Stimulated activated CD4-positive, alpha-beta T cell treated with anti-CD3 and anti-CD28 coated beads, Interleukin-15, amount 100 ng/mL, for 1 hour (primary cell): Measurements from ENCODE around the gene LRP1B.
"Not testable (repeated sequence)": the region's sequence is repeated elsewhere in the genome, so short reads cannot be mapped to it uniquely, and the experiment has no call there.

Experiments
- DNase-seq, 2 donors: peaks; one replicate each; pipeline ENCODE4 v3.0.0-alpha.2; 2020; ENCODE audit warnings: low read depth in 1 of 2, low spot score in 1 of 2

Gene LRP1B

DNA sequence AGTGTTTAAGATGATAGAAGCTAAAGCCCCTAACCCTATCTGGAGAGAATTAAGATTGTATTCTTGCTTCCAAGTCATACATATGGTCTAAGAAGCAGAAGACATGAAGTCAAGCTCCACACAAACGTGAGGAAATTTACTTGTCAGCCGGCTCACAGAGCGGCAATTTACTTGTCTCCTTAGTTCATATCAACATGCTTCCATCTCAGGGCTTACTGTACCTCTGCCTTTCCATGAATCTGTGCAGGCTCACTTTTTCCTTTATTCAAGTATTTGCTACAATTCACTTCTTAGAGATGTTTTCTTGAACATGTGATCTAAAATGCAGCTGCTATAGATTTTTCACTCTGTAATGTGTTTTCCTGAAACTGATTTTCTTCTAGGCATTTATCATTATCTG, 1386.4 kb downstream of the LRP1B start:
- no peak for DNase-seq

DNA sequence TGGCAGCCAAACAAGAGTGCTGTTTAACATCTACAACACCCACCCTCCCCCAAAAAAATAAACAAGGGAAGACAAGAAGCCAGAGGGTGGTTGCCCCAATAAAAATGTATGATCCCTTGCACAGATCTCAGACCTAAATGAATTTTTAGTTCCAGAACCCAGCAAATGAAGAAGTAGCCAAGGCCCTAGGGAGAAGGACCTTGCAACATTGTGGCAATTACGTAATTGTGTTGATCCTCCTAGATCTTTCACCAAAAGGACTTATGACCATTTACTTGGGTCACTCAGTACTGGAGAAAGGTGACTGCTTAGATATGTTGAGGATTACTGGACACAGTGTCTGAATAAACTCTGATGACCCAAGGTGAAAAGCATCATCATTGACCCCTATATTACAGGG, 1393.8 kb downstream of the LRP1B start:
- no peak for DNase-seq

DNA sequence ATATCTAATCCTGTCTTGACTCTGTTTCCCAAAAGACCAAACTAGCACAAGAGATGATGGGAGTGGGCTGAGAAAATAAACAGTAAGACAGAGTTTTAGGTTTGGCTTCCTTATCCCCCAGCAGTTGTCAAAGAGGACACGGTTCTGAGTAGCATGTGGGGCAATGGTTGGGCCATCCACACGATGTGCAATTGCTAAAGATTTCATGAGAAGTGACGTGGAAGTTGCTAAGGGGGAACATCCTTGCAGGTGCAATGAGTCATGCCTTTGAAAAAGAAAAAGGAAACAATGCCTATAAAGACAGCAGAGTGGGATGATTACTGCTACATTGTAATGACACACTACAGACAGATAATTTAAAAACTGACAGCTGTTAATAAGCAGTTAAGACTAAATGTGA, 1395.8 kb downstream of the LRP1B start:
- DNase-seq = no peak

DNA sequence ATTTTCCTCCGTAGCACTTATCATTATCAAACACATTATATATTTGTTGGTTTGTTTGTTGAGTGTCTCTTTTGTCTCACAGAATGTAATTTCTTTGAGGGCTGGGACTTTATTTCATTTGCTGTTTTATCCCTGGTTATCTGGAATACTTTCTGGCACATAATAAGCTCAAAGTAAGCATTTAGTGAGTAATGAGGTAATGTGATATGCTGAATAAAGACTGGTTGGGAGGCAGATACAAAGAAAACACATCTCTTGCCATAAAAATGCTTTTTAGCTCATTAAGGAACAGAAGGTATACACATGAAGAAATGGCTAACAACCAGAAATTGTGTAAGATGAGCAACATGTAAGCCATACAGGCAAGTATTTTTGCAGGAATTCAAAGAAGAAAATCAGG, 1411.8 kb downstream of the LRP1B start:
- no peak for DNase-seq

DNA sequence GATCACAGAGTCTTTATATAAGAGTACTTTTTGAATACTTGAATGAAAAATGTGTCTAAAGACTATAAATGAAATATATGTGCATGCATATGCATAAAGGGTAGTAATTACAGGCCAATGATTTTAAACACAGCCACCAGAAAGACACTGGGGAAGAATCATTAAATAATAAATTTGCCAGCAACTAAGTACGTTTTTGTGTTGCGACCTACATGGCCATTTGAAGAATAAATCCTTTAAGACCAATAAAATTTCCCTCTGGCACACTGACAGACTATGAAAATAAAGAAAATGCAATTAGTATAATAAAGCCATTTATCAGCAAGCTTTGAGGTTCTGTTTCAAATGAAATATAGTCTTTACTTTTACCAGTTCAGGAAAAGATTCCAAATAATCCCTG, 1413.3 kb downstream of the LRP1B start:
- no peak for DNase-seq

DNA sequence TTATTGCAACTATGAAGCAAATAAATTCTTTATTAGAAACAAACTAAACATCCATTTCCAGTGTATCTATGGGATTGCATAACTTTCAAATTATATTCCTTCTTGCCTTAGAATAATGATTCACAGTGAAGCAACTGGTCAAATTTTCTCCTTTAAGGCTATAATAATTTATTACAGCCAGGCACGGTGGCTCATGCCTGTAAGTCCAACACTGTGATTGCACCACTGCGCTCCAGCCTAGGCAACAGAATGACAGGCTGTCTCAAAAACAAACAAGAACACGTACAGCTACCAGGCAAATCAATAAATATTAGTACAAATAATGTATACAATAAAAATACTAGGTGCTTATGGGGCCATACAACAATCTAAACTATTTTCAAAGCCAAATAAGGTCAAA, 1416.2 kb downstream of the LRP1B start:
- no peak for DNase-seq

DNA sequence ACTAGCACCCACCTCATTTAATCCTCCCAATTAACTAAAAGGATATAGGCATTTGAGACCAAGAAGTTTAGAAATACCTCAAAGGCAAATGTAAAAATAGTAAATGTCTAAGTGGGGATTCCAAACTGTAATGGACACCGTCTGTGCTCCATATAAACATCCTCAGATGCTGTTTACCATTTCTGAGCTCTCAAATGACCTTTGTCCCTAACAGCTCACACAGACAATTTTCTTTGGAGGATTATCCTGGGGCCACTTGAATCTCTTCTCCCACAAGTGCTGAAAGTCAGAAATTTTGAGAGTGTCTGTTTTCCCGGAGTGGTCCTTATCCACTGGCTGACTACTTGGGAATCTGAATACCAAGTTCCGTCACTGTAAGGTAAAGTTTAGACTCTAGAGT, 1418.9 kb downstream of the LRP1B start:
- no peak for DNase-seq

DNA sequence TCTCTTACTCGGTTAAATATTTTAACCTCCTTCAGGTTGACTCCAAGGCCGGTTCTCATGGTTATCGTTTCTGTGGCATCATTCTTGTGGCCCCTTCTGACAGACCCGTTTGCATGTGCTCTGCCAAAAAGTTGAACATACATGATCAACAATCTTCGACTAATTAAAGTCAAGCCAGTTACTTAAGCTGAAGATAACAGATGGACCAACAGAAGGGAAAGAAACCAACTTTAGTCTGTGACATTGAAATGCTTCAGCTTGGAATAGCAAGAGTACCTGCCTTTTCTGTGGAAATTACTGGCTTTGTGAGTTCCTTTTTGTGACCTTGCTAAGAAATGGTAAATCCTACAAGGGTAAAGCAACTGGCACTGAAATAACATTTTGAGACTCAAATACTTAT, 1429.1 kb downstream of the LRP1B start:
- DNase-seq = no peak

DNA sequence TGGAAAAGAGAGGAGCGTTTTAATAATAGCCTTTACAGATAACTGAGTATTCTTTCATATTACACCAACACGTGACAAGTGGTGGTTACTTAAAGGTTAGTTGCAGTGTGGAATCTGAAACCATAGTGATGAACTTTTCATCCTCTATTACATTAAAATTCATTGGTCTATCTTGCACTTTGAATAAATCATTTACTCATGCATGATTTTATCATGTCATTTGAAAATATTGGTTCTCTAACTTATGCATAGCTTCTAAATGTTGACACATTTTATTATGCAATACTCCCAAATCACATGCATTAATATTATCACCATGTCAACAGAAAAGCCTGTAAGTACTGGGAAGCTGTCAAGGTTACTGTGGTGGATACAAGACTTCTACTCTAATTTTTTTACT, 1432.2 kb downstream of the LRP1B start:
- no peak for DNase-seq

DNA sequence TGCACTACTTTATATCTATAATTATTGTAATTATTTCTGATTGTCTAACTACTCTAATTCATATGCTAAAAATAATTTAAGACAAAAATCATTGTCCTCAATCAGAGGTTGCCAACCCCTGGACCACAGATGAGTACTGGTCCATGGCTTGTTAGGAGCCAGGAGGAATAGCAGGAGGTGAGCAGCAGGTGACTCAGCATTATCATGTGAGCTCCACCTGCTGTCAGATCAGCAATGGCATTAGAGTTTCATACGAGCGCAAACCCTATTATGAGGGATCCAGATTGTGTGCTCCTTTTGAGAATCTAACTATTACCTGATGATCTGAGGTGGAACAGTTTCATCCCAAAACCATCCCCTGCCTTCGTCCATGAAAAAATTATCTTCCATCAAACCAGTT, 1434.4 kb downstream of the LRP1B start:
- no peak for DNase-seq

DNA sequence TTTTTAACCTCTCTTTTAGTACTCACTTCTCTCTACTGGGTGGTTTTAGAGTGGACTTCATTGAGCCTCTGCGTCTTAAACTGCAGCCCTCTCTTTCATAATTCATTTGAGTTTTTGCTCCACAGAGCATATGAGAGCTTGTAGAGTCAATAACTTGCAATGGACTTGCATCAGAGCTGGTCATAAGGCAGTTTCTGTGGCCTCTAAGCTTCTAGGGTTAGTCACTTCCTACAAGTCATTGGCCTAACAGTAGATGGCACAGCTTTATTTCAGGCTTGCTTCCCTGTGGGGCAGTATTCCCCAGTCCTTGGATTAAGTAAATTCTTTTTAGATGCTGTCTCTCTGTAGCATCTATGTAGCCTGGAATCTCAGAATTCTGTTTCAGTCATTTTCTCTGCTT, 1435.7 kb downstream of the LRP1B start:
- DNase-seq = no peak

DNA sequence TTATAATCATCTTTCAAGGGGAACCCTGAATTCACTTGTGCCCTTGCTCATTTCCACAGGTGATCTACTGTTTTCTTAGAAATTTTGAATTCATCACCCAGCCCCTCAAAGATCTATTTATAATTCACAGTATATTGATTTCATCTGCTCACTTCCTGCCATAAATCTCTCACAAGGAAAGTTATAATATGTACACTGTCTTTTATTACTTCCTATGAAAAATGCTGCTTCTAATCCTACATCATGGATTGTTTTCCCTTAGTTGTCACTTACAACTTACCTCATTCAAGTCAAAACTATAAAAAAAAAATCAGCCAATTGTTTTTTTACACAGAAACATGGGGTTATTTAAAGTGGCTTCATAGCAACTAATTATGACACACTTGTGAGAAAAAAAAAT, 1443.0 kb downstream of the LRP1B start:
- no peak for DNase-seq

DNA sequence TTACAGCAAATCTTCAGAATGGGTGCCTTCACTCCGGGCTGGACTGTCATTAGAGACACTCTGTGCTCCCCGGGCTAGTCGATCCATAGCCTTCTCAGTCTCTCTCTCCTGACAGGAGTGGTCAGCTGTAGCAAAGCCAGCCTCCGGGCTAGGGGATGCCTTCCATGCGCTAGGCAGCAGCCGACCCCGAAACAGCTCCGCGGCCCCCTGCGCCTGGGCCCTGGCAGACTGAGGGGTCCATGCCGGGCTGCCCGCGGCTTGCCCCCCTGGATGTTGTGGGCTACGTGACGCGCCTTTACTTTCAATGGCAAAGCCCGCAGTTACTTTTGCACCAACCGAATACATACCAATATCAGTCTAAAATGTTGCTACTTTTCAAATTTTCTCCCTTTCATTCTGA, 1447.2 kb downstream of the LRP1B start:
- DNase-seq = no peak

DNA sequence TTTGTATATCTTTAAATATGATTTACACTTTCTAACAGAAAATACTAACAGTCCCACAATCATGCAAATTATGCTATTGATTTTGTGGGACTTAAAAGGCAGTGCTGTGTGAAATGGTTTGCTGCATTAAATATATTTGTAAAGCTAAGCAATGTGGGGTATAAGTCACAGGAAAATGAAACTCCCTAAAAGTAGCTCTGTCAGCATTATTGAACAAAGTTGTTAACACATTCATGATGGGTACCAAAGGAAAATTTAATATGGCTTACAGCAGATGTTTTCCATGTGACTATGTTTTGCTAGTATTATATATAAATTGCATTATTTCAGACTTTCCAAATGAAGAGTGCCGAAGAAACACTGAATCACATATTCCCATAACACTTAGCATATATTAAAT, 1450.0 kb downstream of the LRP1B start:
- DNase-seq = no peak

DNA sequence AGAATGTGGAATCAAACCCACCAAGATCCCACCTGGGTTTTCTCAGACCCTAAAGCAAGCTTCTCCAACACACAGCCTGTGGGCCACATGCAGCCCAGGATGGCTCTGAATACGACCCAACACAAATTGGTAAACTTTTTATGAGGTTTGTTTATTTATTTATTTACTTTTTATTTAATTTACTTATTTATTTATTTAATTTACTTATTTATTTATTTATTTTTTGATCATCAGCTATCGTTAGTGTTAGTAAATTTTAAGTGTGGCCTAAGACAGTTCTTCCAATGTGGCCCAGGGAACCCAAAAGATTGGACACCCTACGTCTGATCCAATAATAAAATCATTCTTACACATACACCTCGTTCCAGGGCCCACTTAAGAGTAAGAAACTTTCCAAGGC, 1451.1 kb downstream of the LRP1B start:
- DNase-seq = no peak

DNA sequence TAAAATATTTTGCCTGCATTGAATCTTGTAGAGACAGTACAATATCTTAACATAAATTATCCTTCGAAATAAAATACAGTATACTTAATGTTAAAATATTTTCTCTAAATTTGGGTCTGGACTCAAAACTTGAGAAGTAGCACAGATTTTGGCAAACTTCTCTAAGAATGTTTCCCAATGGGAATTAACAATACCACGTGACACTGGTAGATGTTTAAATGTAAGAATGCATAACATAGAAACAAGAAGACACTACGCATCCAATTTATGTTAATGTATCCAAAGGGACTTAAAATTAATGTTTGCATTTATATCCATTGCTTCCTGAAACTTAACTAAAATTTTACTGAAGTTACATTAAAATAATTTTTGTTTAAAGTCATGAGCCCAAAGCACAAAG, 1460.9 kb downstream of the LRP1B start:
- DNase-seq = no peak

DNA sequence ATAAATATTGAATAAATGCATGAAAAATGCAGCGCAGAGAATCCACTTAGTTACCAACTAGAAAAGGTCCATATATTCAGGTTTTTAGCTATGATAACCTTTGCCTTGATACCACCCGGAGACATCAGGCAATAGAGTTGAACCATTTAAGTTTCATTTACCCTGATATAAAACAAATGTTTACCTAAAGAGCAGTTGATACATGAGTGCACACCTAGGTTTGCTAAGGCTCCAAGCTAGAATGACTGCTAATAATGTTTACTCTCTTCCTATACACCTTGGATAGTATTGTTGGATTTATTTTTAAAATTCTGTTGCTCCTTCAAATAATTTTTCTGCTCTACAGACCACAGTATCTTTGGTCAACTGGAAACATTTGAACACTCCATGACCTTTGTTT, 1463.6 kb downstream of the LRP1B start:
- no peak for DNase-seq

DNA sequence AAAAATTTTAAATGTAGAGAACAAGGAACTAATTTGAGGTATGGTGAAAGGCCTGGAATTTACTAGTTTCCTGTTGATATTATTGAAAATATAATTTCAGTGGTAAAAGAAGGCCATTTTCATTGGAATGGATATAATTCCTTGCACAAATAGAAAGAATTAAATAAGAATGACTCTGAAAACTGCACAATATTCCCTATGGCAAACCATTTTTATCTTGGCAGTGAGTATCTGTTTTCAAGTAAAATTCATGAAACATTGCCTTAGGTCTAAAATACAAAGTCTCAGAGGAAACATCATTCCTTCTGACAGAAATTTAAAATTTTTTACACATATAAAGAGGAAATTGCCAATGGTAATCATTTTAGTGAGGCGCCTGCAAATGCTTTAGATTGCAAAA, 1468.3 kb downstream of the LRP1B start:
- DNase-seq = no peak

DNA sequence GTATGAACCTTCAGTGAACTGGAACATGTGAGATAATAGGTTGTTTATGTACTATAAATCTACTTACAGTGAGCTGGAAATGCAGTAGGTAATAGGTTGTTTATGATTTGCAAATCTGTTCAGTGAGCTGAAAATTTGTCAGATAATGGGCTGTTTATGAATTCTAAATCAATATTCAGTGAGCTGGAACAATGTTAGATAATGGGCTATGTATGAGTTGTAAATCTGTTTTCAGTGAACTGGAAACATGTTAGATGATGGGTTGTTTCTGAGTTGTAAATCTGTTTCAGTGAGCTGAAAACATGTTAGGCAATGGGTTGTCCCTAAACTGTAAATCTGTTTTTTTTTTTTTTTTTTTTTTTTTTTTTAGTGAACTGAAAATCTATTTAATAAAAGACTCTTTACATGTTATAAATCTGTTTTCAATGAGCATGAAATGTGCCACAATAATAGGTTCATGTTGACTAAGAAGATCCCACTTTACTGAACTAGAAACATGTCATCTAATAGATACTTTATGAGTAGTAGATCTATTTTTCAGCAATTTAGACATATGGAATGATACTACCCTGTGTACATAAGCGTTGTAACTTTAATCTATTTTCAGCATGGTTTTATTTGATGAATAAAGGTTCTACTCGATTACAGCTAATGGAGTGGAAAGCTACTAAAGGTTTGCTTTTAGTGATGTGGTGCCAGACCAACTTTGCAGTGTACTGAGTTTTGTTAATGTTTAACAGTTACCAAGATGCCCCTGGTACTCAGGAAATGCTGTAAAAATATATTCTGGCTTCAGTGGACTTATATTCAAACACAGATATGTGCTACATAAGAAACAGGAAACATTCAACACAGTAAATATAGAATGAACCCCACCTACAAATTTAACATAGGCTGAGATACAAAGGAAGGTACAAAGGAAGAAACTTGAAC, 1471.8 kb downstream of the LRP1B start:
- no peak for DNase-seq

DNA sequence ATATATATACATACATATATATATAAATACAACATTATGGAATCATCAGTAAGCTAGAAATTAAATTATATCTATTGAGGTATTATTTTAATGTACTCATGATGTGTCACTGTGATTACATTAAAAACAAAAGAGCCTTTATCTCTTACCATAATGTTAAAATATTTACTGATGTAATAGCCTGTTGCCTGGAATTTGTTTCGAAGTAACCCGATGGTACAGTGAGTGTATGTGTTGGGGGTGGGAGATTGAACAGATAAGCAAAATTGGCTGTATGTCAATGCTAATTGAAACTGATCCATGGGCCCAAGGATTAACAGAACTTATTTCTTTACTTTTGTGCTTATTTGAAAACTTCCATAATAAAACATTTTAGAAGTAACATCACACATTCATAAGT, 1473.2 kb downstream of the LRP1B start:
- no peak for DNase-seq

DNA sequence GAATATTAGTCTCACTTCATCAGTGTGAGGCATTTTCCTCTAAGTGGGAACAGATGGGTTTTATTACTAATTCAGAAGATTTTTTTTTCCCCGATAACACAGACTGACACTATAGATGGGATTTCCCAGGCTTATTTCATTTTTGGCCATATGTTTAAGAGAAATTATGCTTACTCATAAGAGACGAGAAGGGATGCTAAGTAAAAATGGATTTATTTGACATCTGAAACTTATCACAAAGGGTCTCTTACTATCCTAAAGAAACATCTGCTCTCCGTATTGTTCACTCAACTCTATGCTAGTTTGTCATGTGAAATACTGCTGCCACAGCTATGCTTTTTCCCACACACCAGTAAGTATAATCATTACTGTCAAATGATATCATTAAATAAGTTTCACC, 1476.3 kb downstream of the LRP1B start:
- DNase-seq = no peak

DNA sequence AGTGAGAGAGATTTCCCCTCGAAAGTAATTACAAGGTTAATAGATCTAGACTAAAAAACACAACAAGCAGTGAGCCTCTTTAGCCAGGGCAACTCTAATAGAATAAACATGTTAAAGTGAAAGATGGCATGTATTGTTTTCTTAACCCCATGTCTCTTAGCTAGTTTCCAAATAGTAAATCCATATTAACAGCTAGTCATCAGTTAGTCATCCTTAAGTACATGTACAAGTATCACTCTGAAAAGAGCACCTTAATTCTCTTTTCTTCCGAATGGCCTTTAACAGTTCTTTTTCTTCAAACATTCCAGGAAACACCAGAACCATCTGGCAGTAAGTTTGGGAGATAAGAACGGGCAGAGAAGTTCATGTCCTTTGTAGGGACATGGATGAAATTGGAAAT, 1480.0 kb downstream of the LRP1B start:
- DNase-seq = no peak

DNA sequence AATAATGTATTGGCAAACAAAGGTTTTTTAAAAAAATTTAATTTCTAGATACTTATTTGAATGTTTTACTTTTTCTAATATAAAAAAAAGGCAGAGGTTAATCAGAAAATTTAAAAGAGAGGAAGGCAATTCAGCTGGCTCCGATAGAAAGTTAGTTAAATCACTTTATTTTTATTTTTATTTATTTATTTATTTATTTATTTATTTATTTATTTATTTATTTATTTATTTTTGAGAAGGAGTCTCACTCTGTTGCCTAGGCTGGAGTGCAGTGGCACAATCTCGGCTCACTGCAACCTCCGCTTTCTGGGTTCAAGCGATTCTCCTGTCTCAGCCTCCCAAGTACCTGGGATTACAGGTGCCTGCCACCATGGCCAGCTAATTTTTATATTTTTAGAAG, 1480.7 kb downstream of the LRP1B start:
- DNase-seq = not testable (repeated sequence)
